ENCODE data around the gene GNB1L.

The GNB1L gene

DNA sequence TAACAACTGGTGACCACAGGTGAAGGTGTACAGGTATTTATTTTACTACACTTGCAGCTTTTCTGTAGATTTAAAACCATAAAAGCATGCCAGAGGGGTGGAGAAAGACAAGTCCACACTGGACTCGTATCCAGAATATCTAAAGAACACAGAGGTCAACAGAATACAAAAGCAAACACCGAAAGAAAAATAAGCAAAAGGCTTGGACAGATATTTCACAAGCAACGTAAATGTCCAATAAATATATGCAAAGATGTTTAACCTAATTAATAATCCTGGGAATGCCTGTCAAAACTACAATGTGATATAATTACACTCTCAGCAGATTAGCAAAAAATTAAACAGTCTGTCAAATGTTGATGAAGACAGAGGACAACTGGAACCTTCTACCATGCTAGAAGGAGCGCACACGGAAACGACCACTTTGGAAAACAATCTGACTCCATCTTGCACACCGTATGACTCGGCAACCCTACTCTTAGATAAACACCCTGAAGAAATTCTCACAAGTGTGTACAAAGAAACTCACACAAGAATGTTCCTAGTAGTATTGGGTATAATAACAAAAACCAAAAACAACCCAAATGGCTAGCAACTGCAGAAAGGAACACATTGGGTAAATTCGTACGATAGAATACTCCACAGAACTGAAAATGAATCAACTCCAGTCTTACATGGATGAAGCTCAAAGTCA, 27.2 kb downstream of the GNB1L start:
- Histone ChIP-seq H3K79me2 (ENCODE audit: low read length) (no peaks in the 10 kb centered on the region), H3K4me2 (ENCODE audit: low read length) (no peak overlapping the region), H3K36me3 (replicated peaks; ENCODE audit: low read depth, low read length) (no peaks in the 10 kb centered on the region), H3K27ac (ENCODE audit: low read length) (no peak overlapping the region), H2AFZ (ENCODE audit: low read depth, low read length) (no peak overlapping the region), H3K9ac (ENCODE audit: low read length) (no peak overlapping the region), H3K27me3 (ENCODE audit: low read depth, low read length) (no peaks in the 10 kb centered on the region), H4K20me1 (ENCODE audit: insufficient read depth, low read length) (no peaks in the 10 kb centered on the region), H3K9me3 (ENCODE audit: insufficient read depth, low read length) (no peaks in the 10 kb centered on the region), H3K4me1 (ENCODE audit: low read length) (peaks cover 4% of the 10 kb centered on the region), H3K4me3 (ENCODE audit: low read length) (no peak overlapping the region)
- no peak for TF ChIP-seq EZH2phosphoT487 (IDR thresholded peaks at IDR 0.05; ENCODE audit: low read depth)
- TF ChIP-seq, protein P1, sequence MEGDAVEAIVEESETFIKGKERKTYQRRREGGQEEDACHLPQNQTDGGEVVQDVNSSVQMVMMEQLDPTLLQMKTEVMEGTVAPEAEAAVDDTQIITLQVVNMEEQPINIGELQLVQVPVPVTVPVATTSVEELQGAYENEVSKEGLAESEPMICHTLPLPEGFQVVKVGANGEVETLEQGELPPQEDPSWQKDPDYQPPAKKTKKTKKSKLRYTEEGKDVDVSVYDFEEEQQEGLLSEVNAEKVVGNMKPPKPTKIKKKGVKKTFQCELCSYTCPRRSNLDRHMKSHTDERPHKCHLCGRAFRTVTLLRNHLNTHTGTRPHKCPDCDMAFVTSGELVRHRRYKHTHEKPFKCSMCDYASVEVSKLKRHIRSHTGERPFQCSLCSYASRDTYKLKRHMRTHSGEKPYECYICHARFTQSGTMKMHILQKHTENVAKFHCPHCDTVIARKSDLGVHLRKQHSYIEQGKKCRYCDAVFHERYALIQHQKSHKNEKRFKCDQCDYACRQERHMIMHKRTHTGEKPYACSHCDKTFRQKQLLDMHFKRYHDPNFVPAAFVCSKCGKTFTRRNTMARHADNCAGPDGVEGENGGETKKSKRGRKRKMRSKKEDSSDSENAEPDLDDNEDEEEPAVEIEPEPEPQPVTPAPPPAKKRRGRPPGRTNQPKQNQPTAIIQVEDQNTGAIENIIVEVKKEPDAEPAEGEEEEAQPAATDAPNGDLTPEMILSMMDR (IDR thresholded peaks at IDR 0.05; ENCODE audit: low read depth, low read length): no peak

DNA sequence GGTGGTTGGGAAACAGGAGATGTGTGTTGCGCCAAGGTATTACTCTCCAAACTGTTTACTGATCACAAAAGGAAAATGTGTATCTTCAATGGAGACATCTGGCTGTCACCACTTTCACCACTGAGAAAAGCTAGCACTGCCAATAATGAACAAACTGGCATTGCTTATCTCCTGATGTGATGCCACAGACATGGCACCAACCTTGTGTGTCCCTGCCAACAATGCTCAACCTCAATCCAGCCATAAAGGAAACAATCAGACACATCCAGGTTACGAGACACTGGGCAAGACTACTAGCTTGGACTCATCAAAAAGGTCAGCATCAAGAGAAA, 28.1 kb downstream of the GNB1L start:
- H3K4me2 ChIP-seq (ENCODE audit: low read length): no peak overlapping the region
- H3K4me1 ChIP-seq (ENCODE audit: low read length): no peaks in the 10 kb centered on the region
- no peaks in the 10 kb centered on the region for H3K9me3 ChIP-seq (ENCODE audit: insufficient read depth, low read length)
- no peak overlapping the region for H3K27ac ChIP-seq (ENCODE audit: low read length)
- no peaks in the 10 kb centered on the region for H3K36me3 ChIP-seq (replicated peaks; ENCODE audit: low read depth, low read length)
- no peaks in the 10 kb centered on the region for H3K79me2 ChIP-seq (ENCODE audit: low read length)
- H3K27me3 ChIP-seq (ENCODE audit: low read depth, low read length): no peaks in the 10 kb centered on the region
- H4K20me1 ChIP-seq (ENCODE audit: insufficient read depth, low read length): no peaks in the 10 kb centered on the region
- no peak overlapping the region for H3K4me3 ChIP-seq (ENCODE audit: low read length)
- no peak overlapping the region for H3K9ac ChIP-seq (ENCODE audit: low read length)
- TF ChIP-seq, protein P1 (IDR thresholded peaks at IDR 0.05; ENCODE audit: low read depth, low read length): no peak
- no peak for TF ChIP-seq EZH2phosphoT487 (IDR thresholded peaks at IDR 0.05; ENCODE audit: low read depth)
- no peak overlapping the region for H2AFZ ChIP-seq (ENCODE audit: low read depth, low read length)

DNA sequence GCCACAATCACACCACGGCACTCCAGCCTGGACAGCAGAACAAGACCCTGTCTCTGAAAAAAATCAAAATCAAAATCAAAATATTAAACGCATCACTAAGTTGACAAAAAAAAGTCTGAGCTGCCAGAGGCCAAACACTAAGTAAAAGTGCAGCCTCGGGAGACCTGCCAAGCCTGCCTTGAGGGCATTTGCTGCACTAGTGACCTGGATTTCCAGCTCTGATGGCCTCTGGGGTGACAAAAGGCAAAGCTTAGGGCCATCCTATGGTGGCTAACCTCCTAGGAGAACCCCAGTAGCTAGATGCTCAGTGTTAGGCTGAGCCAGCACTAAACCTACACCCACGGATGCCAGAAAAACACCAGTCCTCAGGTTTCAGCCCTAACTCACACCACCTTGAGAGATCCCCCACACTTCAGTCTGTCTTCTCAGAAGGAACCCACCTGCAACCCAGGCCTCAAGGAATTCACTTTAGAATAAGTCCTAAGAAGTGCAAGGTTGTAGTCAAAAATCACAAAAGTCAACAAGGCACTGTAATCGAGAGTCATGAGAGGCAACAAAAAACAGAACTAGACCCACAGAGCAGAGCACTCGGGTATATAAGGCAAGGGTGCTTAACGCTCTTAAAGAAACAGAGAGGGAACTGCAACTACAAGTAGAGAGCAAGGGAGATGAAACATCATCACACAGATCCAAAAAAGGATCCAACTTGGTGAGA, 28.6 kb downstream of the GNB1L start:
- Histone ChIP-seq H3K4me3 (ENCODE audit: low read length) (no peak overlapping the region), H3K4me1 (ENCODE audit: low read length) (no peaks in the 10 kb centered on the region), H3K9ac (ENCODE audit: low read length) (no peak overlapping the region), H2AFZ (ENCODE audit: low read depth, low read length) (no peak overlapping the region), H3K36me3 (replicated peaks; ENCODE audit: low read depth, low read length) (no peaks in the 10 kb centered on the region), H3K4me2 (ENCODE audit: low read length) (no peak overlapping the region), H4K20me1 (ENCODE audit: insufficient read depth, low read length) (no peaks in the 10 kb centered on the region), H3K27me3 (ENCODE audit: low read depth, low read length) (no peaks in the 10 kb centered on the region), H3K9me3 (ENCODE audit: insufficient read depth, low read length) (no peaks in the 10 kb centered on the region), H3K79me2 (ENCODE audit: low read length) (no peaks in the 10 kb centered on the region), H3K27ac (ENCODE audit: low read length) (no peak overlapping the region)
- no peak for TF ChIP-seq EZH2phosphoT487 (IDR thresholded peaks at IDR 0.05; ENCODE audit: low read depth)
- TF ChIP-seq, protein P1 (IDR thresholded peaks at IDR 0.05; ENCODE audit: low read depth, low read length): no peak

DNA sequence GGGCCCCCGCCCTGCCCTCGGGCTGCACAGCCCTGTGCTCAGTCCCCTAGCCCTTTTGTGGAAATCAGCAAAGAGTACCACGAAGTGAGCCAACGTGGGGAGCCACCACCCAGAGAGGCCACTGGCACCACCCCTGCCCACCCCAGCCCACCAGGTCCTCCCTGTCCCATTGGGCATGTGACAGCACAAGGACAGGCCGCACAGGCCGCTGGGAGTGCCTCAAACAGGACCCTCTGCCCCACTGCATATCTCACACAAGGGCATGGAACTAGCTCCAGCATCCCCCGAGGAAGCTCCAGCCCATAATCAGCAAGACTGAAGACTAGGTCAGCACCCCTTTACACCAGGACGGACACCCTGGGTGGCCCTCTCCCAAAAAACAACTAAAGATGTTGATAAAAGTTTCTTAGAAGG, 29.7 kb downstream of the GNB1L start:
- TF ChIP-seq, protein P1 (IDR thresholded peaks at IDR 0.05; ENCODE audit: low read depth, low read length): no peak
- no peak for TF ChIP-seq EZH2phosphoT487 (IDR thresholded peaks at IDR 0.05; ENCODE audit: low read depth)
- Histone ChIP-seq H4K20me1 (ENCODE audit: insufficient read depth, low read length) (no peaks in the 10 kb centered on the region; the same call in 1 of the 2 replicates), H3K79me2 (ENCODE audit: low read length) (no peaks in the 10 kb centered on the region), H3K27ac (ENCODE audit: low read length) (no peak overlapping the region), H3K9me3 (ENCODE audit: insufficient read depth, low read length) (no peaks in the 10 kb centered on the region), H3K36me3 (replicated peaks; ENCODE audit: low read depth, low read length) (no peaks in the 10 kb centered on the region), H3K4me2 (ENCODE audit: low read length) (no peak overlapping the region), H2AFZ (ENCODE audit: low read depth, low read length) (no peak overlapping the region), H3K9ac (ENCODE audit: low read length) (no peak overlapping the region), H3K27me3 (ENCODE audit: low read depth, low read length) (no peaks in the 10 kb centered on the region), H3K4me1 (ENCODE audit: low read length) (no peaks in the 10 kb centered on the region), H3K4me3 (ENCODE audit: low read length) (no peak overlapping the region)
